ENCODE data around the gene C19orf44.

- TF ChIP-seq CTCF (IDR thresholded peaks at IDR 0.05; ENCODE audit: low read depth, low read length, poor library complexity, severe bottlenecking): no peak
- TF ChIP-seq EZH2phosphoT487 (IDR thresholded peaks at IDR 0.05; ENCODE audit: borderline replicate concordance, low read length): no peak
These were observed 43.9 kb upstream of the C19orf44 start for GRCh38 chr19:16452325-16452724.

Measured in DOHH2 (cell line).